ENCODE measurements around the gene GP1BB.

DNA sequence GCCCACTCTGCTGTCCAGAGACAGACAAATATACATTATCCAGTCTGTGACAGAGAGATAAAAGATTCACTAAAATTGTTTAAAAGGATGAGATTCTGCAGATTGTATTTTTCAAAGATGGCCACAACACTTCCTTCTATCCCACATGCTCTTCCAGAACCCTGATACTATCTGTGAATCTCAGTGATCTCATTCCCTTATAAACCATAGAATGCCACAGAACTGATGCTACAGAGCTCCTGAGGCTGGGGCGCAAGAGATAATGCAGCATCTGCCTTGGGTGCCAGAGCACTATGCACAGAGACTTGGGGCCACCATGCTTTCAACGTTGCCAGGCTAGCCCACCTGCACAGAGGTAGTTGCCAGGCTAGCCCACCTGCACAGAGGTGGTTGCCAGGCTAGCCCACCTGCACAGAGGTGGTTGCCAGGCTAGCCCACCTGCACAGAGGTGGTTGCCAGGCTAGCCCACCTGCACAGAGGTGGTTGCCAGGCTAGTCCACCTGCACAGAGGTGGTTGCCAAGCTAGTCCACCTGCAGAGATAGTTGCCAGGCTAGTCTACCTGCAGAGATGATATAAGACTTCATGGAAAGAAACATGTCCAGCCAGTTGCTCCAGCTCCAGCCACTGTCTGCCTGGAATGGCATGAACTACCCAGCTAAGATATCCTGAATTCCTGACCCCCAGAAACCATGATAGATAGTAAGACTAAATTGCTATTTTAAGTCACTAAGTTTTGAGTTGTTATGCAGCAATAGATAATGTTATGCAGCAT, 26.6 kb upstream of the GP1BB start:
- TF ChIP-seq, protein P1, sequence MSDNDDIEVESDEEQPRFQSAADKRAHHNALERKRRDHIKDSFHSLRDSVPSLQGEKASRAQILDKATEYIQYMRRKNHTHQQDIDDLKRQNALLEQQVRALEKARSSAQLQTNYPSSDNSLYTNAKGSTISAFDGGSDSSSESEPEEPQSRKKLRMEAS (IDR thresholded peaks at IDR 0.05), result no peak
- TF ChIP-seq TEAD4 (IDR thresholded peaks at IDR 0.05), result no peak
- TF ChIP-seq, protein P2, sequence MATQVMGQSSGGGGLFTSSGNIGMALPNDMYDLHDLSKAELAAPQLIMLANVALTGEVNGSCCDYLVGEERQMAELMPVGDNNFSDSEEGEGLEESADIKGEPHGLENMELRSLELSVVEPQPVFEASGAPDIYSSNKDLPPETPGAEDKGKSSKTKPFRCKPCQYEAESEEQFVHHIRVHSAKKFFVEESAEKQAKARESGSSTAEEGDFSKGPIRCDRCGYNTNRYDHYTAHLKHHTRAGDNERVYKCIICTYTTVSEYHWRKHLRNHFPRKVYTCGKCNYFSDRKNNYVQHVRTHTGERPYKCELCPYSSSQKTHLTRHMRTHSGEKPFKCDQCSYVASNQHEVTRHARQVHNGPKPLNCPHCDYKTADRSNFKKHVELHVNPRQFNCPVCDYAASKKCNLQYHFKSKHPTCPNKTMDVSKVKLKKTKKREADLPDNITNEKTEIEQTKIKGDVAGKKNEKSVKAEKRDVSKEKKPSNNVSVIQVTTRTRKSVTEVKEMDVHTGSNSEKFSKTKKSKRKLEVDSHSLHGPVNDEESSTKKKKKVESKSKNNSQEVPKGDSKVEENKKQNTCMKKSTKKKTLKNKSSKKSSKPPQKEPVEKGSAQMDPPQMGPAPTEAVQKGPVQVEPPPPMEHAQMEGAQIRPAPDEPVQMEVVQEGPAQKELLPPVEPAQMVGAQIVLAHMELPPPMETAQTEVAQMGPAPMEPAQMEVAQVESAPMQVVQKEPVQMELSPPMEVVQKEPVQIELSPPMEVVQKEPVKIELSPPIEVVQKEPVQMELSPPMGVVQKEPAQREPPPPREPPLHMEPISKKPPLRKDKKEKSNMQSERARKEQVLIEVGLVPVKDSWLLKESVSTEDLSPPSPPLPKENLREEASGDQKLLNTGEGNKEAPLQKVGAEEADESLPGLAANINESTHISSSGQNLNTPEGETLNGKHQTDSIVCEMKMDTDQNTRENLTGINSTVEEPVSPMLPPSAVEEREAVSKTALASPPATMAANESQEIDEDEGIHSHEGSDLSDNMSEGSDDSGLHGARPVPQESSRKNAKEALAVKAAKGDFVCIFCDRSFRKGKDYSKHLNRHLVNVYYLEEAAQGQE (IDR thresholded peaks at IDR 0.05; ENCODE audit: low read depth), result no peak
- no peak for TF ChIP-seq TAF1 (IDR thresholded peaks at IDR 0.05; ENCODE audit: low read depth)
